Activated T-cell treated with anti-CD3 and anti-CD28 coated beads, Interleukin-2, amount 50 U/mL, for 4 hours (primary cell): ENCODE results near the gene TMEM208. TPM values are rescaled to one million over a fixed set of nuclear protein-coding genes. Genes with fewer than 3 reads are reported as not detected.

ENCODE experiments used
- ATAC-seq, 2 donors: fragments of 200-7000 bp; cut with Tn5 transposase; one replicate each; pipeline ENCODE4 v1.10.0; 2021
- DNase-seq: peaks from one replicate; pipeline ENCODE4 v3.0.0-alpha.2; 2020
- H3K27me3 Mint-ChIP-seq: one replicate; pipeline ENCODE4 v1.8.0; 2021; ENCODE audit warnings: low read depth, mixed read lengths
- H3K36me3 Mint-ChIP-seq: one replicate; pipeline ENCODE4 v1.8.0; 2022; ENCODE audit warnings: mixed read lengths; ENCODE audit not compliant: insufficient read depth
- H3K4me1 Mint-ChIP-seq: one replicate; pipeline ENCODE4 v1.8.0; 2021; ENCODE audit warnings: low read depth, mixed read lengths
- H3K4me3 Mint-ChIP-seq: one replicate; pipeline ENCODE4 v1.8.0; 2021; ENCODE audit warnings: mild to moderate bottlenecking, moderate library complexity, mixed read lengths
- H3K9me3 Mint-ChIP-seq: one replicate; pipeline ENCODE4 v1.8.0; 2021; ENCODE audit warnings: mixed read lengths
- total RNA-seq, 3 donors: library from RNA; stranded (reverse); gene quantifications; one replicate each; pipeline ENCODE4 v1.2.1, GENCODE V29; 2021

The TMEM208 gene
- total RNA-seq, 3 donors from 2014 or later, result 109 to 130 (median 124) TPM

DNA sequence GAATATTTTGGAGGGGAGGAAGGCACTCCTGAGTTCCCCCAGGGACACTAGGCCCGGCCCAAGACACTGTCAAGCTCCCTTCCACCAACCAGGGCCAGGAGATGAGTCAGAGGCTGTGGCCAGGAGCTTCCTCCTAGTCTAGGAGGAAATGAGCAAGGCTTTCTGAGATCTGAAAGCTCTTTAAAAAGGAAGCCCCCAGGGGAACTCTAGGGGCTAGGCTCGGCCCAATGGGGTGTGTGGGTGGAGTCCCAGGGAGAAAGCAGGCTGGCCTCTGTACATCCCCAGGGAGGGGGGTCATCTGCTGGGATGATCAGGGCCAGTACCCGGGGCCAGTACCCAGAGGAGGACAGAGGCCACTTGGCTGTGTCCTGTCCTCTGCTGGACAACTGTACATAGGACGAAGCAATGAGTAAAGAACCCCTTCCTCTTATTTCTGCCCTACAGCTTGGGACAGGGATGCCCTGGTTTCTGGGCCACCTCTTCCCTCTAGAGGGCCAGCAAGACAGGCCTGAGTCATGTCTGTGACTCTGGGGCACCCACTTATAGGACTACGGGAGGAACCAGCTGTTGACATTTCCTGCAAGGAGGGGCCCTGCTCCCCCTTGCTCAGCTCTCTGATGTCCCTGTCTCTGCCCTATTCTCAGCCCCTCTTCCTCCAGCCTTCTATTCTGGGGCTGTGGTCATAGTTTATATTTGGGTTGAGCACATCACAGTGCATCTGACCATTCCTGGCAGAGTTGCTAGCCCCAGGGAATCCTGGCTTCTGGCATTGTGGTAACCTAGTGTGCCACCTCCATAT lies 17.7 kb downstream of the TMEM208 start:
- H3K4me1 Mint-ChIP-seq, result peaks cover 47% of the 10 kb centered on the region
- H3K27me3 Mint-ChIP-seq, result no peaks in the 10 kb centered on the region
- DNase-seq (peak; percentile 73), ATAC-seq (peak; percentile 69 to 71)
- peak overlapping the region; percentile 90 for H3K4me3 Mint-ChIP-seq
- H3K9me3 Mint-ChIP-seq, result no peaks in the 10 kb centered on the region
- peaks cover 2% of the 10 kb centered on the region for H3K36me3 Mint-ChIP-seq

DNA sequence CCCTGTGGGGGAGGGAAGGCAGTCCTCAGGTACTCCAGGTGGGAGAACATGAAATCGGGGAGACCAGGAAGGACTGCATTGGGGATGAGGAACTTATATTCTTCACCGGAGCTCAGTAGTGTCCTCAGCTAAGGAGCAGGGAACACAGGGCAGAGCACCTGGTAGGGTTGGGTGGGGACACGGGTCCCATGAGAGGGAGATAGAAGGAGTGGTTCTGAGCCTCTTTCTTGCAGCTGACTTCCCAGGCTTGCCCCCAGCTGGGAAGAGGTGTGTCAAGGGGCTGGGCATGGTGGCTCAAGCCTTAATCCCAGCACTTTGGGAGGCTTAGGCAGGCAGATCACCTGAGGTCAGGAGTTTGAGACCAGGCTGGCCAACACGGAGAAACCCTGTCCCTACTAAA lies 18.3 kb downstream of the TMEM208 start:
- H3K9me3 Mint-ChIP-seq, result no peaks in the 10 kb centered on the region
- H3K27me3 Mint-ChIP-seq, result peaks cover 4% of the 10 kb centered on the region
- no peaks in the 10 kb centered on the region for H3K36me3 Mint-ChIP-seq
- DNase-seq (no peak), ATAC-seq (no peak)
- peaks cover 52% of the 10 kb centered on the region for H3K4me1 Mint-ChIP-seq
- peak overlapping the region; percentile 90 for H3K4me3 Mint-ChIP-seq

GRCh38 chr16:67245674-67246080 lies 18.7 kb downstream of the TMEM208 start:
- no peaks in the 10 kb centered on the region for H3K36me3 Mint-ChIP-seq
- ATAC-seq, result no peak
- H3K9me3 Mint-ChIP-seq, result no peaks in the 10 kb centered on the region
- peaks cover 54% of the 10 kb centered on the region for H3K4me1 Mint-ChIP-seq
- H3K27me3 Mint-ChIP-seq, result peaks cover 9% of the 10 kb centered on the region
- peak overlapping the region; percentile 90 for H3K4me3 Mint-ChIP-seq
- DNase-seq, result no peak

- Mint-ChIP-seq H3K36me3 (no peaks in the 10 kb centered on the region), H3K4me3 (peak overlapping the region; percentile 90), H3K27me3 (peaks cover 9% of the 10 kb centered on the region), H3K4me1 (peaks cover 52% of the 10 kb centered on the region), H3K9me3 (no peaks in the 10 kb centered on the region)
- DNase-seq, result no peak
- ATAC-seq, result no peak
These were observed 19.3 kb downstream of the TMEM208 start for GRCh38 chr16:67246081-67246755.

- ATAC-seq, result no peak
- Mint-ChIP-seq H3K4me3 (peak overlapping the region; percentile 90), H3K27me3 (peaks cover 9% of the 10 kb centered on the region), H3K36me3 (no peaks in the 10 kb centered on the region), H3K9me3 (no peaks in the 10 kb centered on the region), H3K4me1 (peaks cover 49% of the 10 kb centered on the region)
- DNase-seq, result peak; percentile 32
These were observed 19.8 kb downstream of the TMEM208 start for GRCh38 chr16:67246756-67247191.

- peaks cover 48% of the 10 kb centered on the region for H3K4me1 Mint-ChIP-seq
- peak within 1 kb of the TSS; percentile 90 for H3K4me3 Mint-ChIP-seq
These were observed 20.5 kb downstream of the TMEM208 start, which contains the start of gene FHOD1 for GRCh38 chr16:67247192-67248072. Gene FHOD1, minus strand, starts transcription at chr16:67247481. Its CDS starts 71 bp downstream, at chr16:67247410.

DNA sequence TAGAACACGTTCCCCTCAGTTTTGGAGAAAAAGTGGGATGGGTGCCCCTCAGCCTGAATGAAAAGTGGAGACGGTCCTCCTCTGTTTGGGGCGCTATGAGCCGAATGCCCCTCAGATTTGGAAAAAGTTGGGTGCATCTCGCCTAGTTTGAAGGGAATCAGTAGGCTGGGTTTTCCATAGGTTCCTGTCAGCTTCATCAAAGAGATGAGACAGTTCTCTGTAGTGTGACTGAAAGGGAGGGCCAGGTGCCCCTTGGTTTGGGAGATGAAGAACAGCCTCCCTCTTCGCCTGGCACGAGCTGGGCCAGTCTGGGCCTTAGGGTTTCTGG lies 21.1 kb downstream of the TMEM208 start:
- ATAC-seq (no peak), DNase-seq (no peak)
- Mint-ChIP-seq H3K4me1 (peaks cover 45% of the 10 kb centered on the region), H3K4me3 (peak overlapping the region; percentile 90), H3K27me3 (peaks cover 9% of the 10 kb centered on the region), H3K36me3 (no peaks in the 10 kb centered on the region), H3K9me3 (no peaks in the 10 kb centered on the region)

More at GRCh38 chr16:67247192-67248072, 20.5 kb downstream of the TMEM208 start, which contains the start of gene FHOD1:
- DNase-seq, result peak; percentile 94
- no peaks in the 10 kb centered on the region for H3K9me3 Mint-ChIP-seq
- peaks cover 9% of the 10 kb centered on the region for H3K27me3 Mint-ChIP-seq
- peak; percentile 76 to 82 for ATAC-seq
- no peaks in the 10 kb centered on the region for H3K36me3 Mint-ChIP-seq

DNA sequence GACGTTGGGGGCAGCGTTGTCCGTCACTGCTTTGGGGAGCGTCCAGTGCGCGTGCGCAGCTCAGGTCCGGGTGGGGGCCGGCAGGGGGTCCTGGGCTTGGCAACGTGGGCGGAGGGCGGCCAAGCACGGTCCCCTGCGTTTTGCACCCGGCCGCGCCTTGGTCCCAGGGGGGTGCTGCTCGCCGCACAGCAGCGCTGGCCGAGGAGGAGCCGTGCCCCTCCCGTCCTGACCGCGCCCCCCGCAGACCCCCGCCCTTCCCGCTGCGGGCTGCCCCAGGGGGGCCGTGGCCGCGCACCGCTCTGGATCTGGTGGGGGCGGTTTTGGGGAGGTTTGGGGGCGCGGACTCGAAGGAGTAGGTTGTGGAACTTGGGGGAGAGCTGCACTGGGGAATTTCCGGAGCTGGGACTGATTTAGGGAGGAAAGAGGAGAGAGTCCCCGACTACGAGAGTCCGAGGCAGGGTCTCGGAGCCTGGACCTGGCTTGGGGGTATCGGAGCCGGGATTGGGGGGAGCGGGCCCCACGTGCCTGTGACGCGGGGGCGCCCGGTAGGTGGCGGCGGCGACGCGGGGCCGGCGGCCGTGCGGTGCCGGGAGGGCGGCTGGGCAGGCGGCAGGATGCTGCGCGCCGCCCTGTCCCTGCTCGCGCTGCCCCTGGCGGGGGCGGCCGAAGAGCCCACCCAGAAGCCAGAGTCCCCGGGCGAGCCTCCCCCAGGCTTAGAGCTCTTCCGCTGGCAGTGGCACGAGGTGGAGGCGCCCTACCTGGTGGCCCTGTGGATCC lies 21.7 kb downstream of the TMEM208 start, which contains the start of gene SLC9A5:
SLC9A5 (plus strand) TSS at position 579 of the 777 bp plus-strand sequence; CDS start at position 615, 36 bp downstream.
- H3K27me3 Mint-ChIP-seq, result peaks cover 9% of the 10 kb centered on the region
- peak within 1 kb of the TSS; percentile 90 for H3K4me3 Mint-ChIP-seq
- DNase-seq, result no peak
- H3K36me3 Mint-ChIP-seq, result no peaks in the 10 kb centered on the region
- ATAC-seq, result peak in 1 of 2 donors; percentile 7
- peaks cover 44% of the 10 kb centered on the region for H3K4me1 Mint-ChIP-seq
- H3K9me3 Mint-ChIP-seq, result no peaks in the 10 kb centered on the region

DNA sequence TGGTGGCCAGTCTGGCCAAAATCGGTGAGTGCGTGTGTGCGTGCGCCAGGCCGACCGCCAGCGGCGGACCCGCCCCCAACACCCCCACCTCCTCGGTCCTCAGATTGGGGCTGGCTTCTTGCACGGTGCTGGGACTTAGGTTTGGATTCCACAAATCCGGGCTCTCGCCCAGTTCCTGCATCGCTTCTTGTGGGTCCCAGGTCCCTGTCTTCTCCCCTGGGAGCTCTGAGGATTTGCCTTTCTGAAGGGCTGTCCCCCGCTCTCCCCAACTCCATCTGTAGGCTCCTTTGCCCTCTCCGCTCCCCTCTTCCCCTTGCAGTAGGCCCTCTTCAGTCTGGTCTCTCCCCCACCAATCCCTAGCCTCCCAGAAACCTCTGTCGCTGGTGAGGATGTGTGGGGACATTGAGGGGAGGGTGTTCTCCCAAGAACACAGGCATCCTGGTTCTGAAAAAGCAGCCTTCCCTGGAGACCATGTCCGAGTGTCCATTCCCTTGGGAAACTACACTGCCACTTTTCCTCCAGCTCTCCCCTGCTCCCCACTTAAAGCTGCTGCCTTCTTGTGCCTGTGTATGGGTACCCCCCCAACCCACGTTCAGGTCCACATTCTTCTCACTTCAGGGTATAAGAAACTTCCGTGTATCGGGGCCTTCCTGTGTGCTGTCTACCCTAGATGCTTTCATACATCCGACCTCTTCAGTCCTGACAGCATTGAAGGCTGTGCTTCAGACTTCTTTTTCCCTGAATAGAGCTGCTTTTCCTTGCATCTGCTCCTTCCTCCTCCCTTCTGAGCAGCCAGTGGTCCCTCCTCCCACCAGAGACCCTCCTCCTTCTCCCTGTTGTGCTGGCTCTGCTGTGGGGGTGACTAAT lies 22.5 kb downstream of the TMEM208 start:
- no peak for DNase-seq
- peaks cover 9% of the 10 kb centered on the region for H3K27me3 Mint-ChIP-seq
- no peak for ATAC-seq
- H3K9me3 Mint-ChIP-seq, result no peaks in the 10 kb centered on the region
- no peaks in the 10 kb centered on the region for H3K36me3 Mint-ChIP-seq
- H3K4me3 Mint-ChIP-seq, result peak overlapping the region; percentile 75
- H3K4me1 Mint-ChIP-seq, result peaks cover 36% of the 10 kb centered on the region

DNA sequence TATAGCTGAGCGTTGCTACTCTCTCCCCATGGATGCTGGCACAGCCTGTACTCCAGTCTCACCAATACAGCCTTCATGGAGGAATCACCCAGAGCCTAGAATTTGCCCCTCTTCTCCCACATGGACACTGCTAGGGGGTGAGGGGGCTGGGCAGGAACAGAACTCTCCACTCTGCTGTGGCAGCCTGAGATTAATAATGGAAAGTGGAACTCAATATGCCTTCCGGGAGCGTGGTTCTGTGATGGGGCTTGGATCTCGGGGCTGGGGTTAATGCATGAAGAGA lies 23.1 kb downstream of the TMEM208 start:
- no peak for ATAC-seq
- Mint-ChIP-seq H3K36me3 (no peaks in the 10 kb centered on the region), H3K4me3 (peak overlapping the region; percentile 75), H3K9me3 (no peaks in the 10 kb centered on the region), H3K27me3 (peaks cover 9% of the 10 kb centered on the region), H3K4me1 (peaks cover 30% of the 10 kb centered on the region)
- no peak for DNase-seq

GRCh38 chr16:67252609-67253497 lies 25.9 kb downstream of the TMEM208 start:
- H3K36me3 Mint-ChIP-seq, result no peaks in the 10 kb centered on the region
- DNase-seq (no peak), ATAC-seq (no peak)
- peaks cover 18% of the 10 kb centered on the region for H3K27me3 Mint-ChIP-seq
- peaks cover 18% of the 10 kb centered on the region for H3K4me1 Mint-ChIP-seq
- no peaks in the 10 kb centered on the region for H3K9me3 Mint-ChIP-seq
- no peak overlapping the region for H3K4me3 Mint-ChIP-seq

DNA sequence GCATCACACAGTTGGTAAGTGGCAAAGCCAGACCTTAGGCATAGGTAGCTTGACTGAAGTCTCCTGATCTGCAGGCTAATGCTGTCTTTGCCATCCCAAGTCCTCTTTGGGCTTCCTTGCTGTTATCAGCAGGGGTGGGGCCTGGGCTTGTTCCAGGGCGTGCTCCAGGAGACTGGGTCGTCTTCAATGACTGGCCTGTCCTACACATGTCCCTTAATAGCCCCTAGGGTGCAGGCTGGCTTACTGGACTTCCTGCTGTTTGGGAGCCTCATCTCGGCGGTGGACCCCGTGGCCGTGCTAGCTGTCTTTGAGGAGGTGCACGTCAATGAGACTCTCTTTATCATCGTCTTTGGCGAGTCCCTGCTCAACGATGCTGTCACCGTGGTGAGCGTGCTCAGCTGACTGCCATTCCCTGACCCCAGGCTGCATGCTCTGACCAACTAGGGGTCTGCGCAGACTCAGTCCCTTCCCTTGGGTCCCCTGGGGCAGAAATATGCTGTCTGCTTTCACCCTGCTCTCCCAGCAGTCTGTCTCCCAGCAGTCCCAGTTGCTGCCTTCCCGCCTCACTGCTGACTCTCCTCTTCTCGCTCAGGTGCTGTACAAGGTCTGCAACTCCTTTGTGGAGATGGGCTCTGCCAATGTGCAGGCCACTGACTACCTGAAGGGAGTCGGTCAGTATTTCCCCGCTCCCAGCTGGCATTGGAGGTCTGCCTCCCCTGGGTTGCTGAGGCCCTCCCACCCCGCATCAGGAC lies 28.0 kb downstream of the TMEM208 start:
- DNase-seq, result no peak

More for the DNA sequence above, 28.0 kb downstream of the TMEM208 start:
- no peak for ATAC-seq
- Mint-ChIP-seq H3K9me3 (no peaks in the 10 kb centered on the region), H3K27me3 (peaks cover 16% of the 10 kb centered on the region), H3K4me1 (peaks cover 4% of the 10 kb centered on the region), H3K4me3 (no peak overlapping the region), H3K36me3 (no peaks in the 10 kb centered on the region)
